NCI-H748 treated with DMSO at 0.1 percent for 48 hours (cell line): ENCODE data around the gene RPLP2.

ENCODE experiments used
- DNase-seq: peaks from one replicate; lab custom pipeline; 2025; lab: John Stamatoyannopoulos, UW

The RPLP2 gene

GRCh38 chr11:850775-851763 lies 41.3 kb downstream of the RPLP2 start:
- no peak for DNase-seq

- no peak for DNase-seq
Measured at GRCh38 chr11:852762-853161, 43.0 kb downstream of the RPLP2 start.

GRCh38 chr11:853682-854448 lies 44.1 kb downstream of the RPLP2 start:
- DNase-seq = no peak

GRCh38 chr11:854601-855329 lies 45.0 kb downstream of the RPLP2 start:
- no peak for DNase-seq

- no peak for DNase-seq
Measured at GRCh38 chr11:855330-855674, 45.5 kb downstream of the RPLP2 start.

- no peak for DNase-seq
Measured at GRCh38 chr11:855796-856195, 46.0 kb downstream of the RPLP2 start.

GRCh38 chr11:856397-856796 lies 46.6 kb downstream of the RPLP2 start:
- DNase-seq = no peak

- no peak for DNase-seq
Measured at GRCh38 chr11:858053-858761, 48.4 kb downstream of the RPLP2 start.

- DNase-seq = no peak
Measured at GRCh38 chr11:858762-859339, 49.1 kb downstream of the RPLP2 start.

- peak; percentile 31 for DNase-seq
Measured at GRCh38 chr11:859394-860131, 49.8 kb downstream of the RPLP2 start.

- no peak for DNase-seq
Measured at GRCh38 chr11:860234-861104, 50.7 kb downstream of the RPLP2 start.

- DNase-seq = no peak
Measured at GRCh38 chr11:861105-861479, 51.3 kb downstream of the RPLP2 start.

- no peak for DNase-seq
Measured at GRCh38 chr11:862081-862661, 52.4 kb downstream of the RPLP2 start.
